Memory B cell (primary cell): ENCODE measurements around the gene SV2A.
A peak's percentile ranks its signal among the peaks of the same experiment; 100 is the strongest.
"Not testable (repeated sequence)": the region's sequence is repeated elsewhere in the genome, so short reads cannot be mapped to it uniquely, and the experiment has no call there.

Source experiments
- ATAC-seq: fragments of 150-1000 bp; cut with Tn5 transposase; 2 replicates; pipeline ENCODE4 v1.10.0; 2021; ENCODE audit warnings: low read depth, mild to moderate bottlenecking, moderate library complexity
- DNase-seq, 2 donors: peaks; one replicate each; pipeline ENCODE4 v3.0.0; 2022; ENCODE audit warnings: low spot score in 2 of 2
- H3K27ac Mint-ChIP-seq: one replicate; pipeline ENCODE4 v1.8.0; 2022; ENCODE audit warnings: mild to moderate bottlenecking, moderate library complexity, mixed read lengths
- H3K27me3 Mint-ChIP-seq: one replicate; pipeline ENCODE4 v1.8.0; 2022; ENCODE audit warnings: mixed read lengths
- H3K36me3 Mint-ChIP-seq: one replicate; pipeline ENCODE4 v1.8.0; 2022; ENCODE audit warnings: mild to moderate bottlenecking, mixed read lengths
- H3K4me1 Mint-ChIP-seq: one replicate; pipeline ENCODE4 v1.8.0; 2022; ENCODE audit warnings: mixed read lengths
- H3K4me3 Mint-ChIP-seq: one replicate; pipeline ENCODE4 v1.8.0; 2022; ENCODE audit warnings: mild to moderate bottlenecking, moderate library complexity, mixed read lengths
- H3K9me3 Mint-ChIP-seq: one replicate; pipeline ENCODE4 v1.8.0; 2022; ENCODE audit warnings: mixed read lengths

SV2A gene

DNA sequence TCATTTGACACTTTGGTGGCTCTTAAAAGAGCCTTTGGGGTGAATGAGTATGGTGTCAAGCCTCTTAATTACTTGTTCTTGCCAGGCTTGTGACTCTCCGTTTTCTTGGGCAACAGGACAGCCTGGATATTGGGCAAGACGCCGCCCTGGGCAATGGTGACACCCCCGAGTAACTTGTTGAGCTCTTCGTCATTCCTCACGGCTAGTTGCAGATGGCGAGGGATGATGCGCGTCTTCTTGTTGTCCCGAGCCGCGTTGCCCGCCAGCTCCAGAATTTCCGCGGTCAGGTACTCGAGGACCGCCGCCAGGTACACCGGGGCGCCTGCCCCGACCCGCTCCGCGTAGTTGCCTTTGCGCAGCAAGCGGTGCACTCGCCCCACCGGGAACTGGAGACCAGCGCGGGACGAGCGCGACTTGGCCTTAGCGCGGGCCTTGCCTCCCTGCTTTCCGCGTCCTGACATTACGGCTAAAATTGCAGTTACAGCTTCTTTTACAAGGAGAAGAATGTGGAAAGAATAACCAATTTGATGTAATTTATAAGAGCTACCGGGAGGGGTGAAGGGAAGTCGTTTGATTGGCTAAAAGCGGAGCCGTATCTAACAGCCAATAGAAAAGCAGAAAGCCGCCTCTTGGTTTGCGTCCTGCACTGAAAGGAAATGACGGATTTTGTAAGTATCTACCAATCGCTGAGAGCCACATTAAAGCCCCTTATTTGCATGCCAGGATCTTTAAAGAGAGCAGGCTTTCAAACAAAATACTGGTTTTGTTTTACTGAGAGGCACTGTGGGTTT lies 30.0 kb downstream of the SV2A start:
- peak; percentile 78 to 83 for DNase-seq
- no peak overlapping the region for H3K27ac Mint-ChIP-seq
- no peaks in the 10 kb centered on the region for H3K36me3 Mint-ChIP-seq
- no peaks in the 10 kb centered on the region for H3K4me1 Mint-ChIP-seq
- peak; percentile 63 for ATAC-seq
- no peak overlapping the region for H3K4me3 Mint-ChIP-seq
- no peaks in the 10 kb centered on the region for H3K9me3 Mint-ChIP-seq
- H3K27me3 Mint-ChIP-seq = no peaks in the 10 kb centered on the region

DNA sequence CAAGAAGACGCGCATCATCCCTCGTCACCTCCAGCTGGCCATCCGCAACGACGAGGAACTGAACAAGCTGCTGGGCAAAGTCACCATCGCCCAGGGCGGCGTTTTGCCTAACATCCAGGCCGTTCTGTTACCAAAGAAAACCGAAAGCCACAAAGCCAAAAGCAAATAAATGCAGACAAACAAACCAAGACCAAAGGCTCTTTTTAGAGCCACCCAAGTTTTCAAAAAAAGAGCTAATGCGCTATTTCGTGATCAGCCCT lies 30.5 kb downstream of the SV2A start:
- DNase-seq, H3K4me1 Mint-ChIP-seq, H3K36me3 Mint-ChIP-seq, H3K9me3 Mint-ChIP-seq, H3K27ac Mint-ChIP-seq, H3K4me3 Mint-ChIP-seq, H3K27me3 Mint-ChIP-seq: not testable (repeated sequence)
- peak; percentile 0 for ATAC-seq

DNA sequence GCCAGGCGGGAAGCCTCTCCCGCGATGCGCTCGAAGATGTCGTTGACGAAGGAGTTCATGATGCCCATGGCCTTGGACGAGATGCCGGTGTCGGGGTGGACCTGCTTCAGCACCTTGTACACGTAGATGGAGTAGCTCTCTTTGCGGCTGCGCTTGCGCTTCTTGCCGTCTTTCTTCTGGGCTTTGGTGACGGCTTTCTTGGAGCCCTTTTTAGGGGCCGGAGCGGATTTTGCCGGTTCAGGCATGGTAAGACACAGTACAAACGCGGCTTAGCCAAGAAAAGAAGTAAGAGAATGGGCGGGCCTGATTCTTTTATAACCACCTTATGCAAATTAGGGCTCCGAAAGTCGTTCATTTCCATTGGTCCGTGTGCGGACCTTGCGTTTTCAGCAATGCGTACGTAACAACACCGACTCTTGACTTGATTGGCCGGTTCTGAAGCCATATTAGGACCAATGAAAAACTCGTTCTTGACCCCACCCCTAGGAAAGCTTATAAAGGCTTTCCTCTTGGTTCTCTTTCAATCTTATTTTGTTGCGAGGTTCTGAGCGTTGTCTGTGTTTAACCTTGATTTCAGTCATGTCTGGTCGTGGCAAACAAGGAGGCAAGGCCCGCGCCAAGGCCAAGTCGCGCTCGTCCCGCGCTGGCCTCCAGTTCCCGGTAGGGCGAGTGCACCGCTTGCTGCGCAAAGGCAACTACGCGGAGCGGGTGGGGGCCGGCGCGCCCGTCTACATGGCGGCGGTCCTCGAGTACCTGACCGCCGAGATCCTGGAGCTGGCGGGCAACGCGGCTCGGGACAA lies 31.0 kb downstream of the SV2A start:
- Mint-ChIP-seq H3K27me3 (no peaks in the 10 kb centered on the region), H3K4me3 (no peak overlapping the region), H3K36me3 (no peaks in the 10 kb centered on the region), H3K27ac (no peak overlapping the region), H3K9me3 (no peaks in the 10 kb centered on the region), H3K4me1 (peaks cover 4% of the 10 kb centered on the region)
- DNase-seq (peak; percentile 88 to 95), ATAC-seq (peak; percentile 66)

DNA sequence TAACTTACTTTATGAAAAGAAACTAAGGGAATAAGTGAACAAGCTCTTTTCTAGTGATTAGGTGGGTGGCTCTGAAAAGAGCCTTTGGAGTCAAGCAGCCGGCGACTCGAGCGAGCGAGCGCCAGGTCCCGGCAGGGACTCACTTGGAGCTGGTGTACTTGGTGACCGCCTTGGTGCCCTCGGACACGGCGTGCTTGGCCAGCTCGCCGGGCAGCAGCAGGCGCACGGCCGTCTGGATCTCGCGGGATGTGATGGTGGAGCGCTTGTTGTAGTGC lies 31.6 kb downstream of the SV2A start:
- not testable (repeated sequence) for DNase-seq, H3K27ac Mint-ChIP-seq

DNA sequence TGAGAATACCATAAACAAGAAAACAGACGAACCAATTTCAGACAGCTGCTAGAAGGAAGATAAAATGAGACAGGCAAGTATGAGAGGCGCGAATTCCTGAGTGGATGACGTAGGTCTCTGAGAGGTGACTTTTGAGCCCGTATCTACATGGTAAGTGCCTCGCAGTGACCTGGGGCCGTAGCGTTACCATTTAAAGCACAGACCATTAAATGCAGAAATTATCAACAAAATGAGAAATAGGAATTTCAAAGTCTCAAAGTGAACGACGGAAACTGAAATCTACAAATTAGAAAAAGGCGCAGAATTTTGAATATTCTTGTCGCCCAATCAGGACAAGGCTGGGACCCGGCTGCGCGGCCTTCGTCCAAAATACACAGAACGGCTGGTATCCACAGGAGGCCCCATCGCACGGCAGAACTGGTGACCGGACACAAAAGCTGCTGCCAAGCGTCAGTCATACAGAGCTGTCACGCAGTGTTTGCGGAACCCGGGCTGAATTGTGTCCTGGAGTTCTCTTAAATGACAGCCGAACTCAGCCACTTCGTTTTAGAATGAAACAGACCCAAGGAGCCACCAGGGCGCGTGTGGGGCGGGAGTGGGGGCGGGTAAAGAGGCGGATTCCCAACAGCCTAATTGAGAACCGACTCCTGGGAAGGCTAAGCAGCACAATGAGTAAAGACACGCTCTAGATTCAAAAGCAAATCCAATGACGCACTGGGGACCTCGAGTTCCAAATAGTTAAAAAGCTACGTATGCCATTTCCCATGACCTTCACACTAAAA lies 32.1 kb downstream of the SV2A start:
- DNase-seq (peak; percentile 53 to 65), ATAC-seq (peak; percentile 7)
- H3K27me3 Mint-ChIP-seq = no peaks in the 10 kb centered on the region
- no peaks in the 10 kb centered on the region for H3K36me3 Mint-ChIP-seq
- H3K9me3 Mint-ChIP-seq = no peaks in the 10 kb centered on the region
- H3K4me3 Mint-ChIP-seq = no peak overlapping the region
- no peak overlapping the region for H3K27ac Mint-ChIP-seq
- peaks cover 4% of the 10 kb centered on the region for H3K4me1 Mint-ChIP-seq

More for the DNA sequence above, 31.6 kb downstream of the SV2A start:
- H3K36me3 Mint-ChIP-seq, H3K4me3 Mint-ChIP-seq, H3K4me1 Mint-ChIP-seq, H3K9me3 Mint-ChIP-seq, H3K27me3 Mint-ChIP-seq, ATAC-seq: not testable (repeated sequence)

DNA sequence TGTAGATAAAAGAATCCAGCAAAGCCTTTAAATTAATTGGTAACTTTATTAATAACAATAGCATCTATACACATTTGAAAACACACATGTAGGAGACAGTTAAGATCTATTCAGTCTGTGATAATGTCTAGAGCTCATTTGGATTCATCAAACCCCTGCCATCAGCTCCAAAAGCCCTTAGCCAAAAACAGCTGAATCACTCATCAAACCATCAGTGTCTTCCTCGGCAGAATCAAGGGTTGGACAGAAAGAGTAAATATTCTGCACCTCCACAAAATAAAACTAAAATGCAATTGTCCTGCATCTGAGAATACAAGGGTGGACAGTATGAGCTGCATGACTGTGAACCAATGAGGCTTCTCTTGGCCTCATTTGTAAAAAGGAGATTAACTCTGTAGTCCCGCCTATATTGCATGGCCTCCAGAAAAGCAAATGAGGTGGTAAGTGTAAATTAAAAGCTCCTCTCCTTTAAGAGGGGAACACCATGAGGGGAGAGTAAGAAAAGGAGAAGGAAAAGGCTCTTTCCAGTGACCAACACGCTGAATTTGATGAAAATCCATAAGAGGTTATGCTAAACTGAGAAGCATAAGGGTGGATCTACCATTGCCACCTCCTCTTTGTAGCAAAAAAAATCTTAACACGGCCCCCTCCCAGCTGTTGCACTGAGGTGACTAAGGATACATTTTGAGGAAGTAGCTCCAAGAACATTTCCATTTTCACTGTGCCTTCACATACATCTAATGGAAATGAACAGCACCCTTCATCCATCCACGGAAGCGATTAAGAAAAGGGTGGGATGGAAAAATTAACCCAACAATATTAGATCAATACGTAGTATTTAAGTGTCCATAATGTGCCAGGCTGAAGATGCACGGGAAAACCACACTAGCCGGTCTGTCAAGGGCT lies 33.0 kb downstream of the SV2A start:
- H3K4me1 Mint-ChIP-seq = peaks cover 4% of the 10 kb centered on the region
- no peak for DNase-seq
- ATAC-seq = no peak
- H3K27ac Mint-ChIP-seq = no peak overlapping the region
- no peaks in the 10 kb centered on the region for H3K36me3 Mint-ChIP-seq
- no peaks in the 10 kb centered on the region for H3K9me3 Mint-ChIP-seq
- H3K27me3 Mint-ChIP-seq = no peaks in the 10 kb centered on the region
- H3K4me3 Mint-ChIP-seq = no peak overlapping the region

DNA sequence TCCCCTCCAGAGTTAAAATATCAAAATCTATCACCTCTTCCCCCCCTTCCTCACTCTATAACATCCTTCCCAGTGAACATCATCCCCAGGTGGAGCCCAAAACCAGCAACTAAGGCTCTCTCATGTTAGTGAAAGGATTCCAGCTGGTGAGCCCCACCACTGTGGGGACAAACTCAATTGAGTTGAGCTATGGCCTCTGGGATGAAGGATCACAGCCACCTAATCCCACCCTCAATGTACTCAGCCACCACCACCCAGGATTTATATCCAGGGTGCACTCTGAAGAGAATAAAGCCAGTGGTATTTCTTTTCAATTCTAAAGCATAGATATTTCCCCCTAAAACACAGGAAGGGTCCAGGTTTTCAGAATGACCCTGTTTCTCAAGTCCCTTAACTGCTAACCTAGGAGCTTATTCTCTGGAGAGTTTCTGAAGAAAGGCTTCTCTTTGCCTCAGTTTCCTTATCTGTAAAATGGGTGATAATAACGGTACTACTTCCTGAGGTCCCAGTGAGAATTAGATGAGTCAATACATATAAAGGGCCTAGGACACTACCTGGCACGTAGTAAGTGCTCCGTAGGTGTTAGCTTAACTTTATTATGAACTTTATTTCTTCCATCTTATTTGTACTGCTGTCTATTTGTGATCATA lies 33.9 kb downstream of the SV2A start:
- Mint-ChIP-seq H3K4me1 (peaks cover 4% of the 10 kb centered on the region), H3K36me3 (no peaks in the 10 kb centered on the region), H3K27ac (no peak overlapping the region), H3K4me3 (no peak overlapping the region), H3K9me3 (no peaks in the 10 kb centered on the region), H3K27me3 (no peaks in the 10 kb centered on the region)
- no peak for DNase-seq
- no peak for ATAC-seq

DNA sequence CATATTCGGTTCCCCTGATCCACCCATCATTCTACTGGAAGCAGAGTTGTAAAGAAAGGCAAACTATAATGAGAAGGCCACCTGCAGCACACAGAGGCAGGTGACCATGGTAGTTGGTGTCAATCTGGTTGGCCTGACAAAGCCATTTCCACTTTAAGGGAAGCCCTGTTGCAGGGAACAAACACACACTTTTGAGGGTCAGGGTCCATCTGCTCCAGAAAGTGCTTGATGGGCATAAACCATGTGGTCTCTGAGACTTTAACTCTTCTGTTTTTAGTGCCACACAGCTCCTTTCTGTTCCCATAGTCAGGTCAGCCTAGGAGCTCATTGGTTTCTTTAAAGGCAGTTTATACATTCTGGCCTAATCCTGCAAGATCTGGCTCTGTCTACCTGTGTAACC lies 35.8 kb downstream of the SV2A start:
- Mint-ChIP-seq H3K9me3 (no peaks in the 10 kb centered on the region), H3K27me3 (no peaks in the 10 kb centered on the region), H3K4me1 (peaks cover 4% of the 10 kb centered on the region), H3K27ac (no peak overlapping the region), H3K4me3 (no peak overlapping the region), H3K36me3 (no peaks in the 10 kb centered on the region)
- ATAC-seq = no peak
- no peak for DNase-seq

DNA sequence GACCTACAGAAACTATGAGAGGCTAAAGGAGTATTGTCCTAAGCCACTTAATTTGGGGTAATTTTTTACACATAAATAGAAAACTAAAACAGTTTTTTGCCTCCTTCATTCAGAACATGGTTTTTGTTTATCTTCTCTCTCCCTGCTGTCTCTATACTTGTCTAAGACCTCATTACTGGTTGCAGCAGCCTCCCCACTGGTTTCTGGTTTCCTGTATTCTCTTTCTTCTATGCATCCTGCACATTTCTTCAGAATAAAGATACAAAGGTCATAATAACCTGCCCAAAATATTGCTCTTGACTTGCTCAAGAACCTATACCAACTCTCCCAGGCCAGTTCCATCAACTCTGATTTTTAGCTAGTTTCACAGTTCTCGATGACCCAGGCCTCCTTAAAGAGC lies 38.1 kb downstream of the SV2A start:
- Mint-ChIP-seq H3K27me3 (no peaks in the 10 kb centered on the region), H3K4me1 (peaks cover 4% of the 10 kb centered on the region), H3K36me3 (no peaks in the 10 kb centered on the region), H3K4me3 (no peak overlapping the region), H3K27ac (no peak overlapping the region), H3K9me3 (no peaks in the 10 kb centered on the region)
- ATAC-seq (no peak), DNase-seq (no peak)

DNA sequence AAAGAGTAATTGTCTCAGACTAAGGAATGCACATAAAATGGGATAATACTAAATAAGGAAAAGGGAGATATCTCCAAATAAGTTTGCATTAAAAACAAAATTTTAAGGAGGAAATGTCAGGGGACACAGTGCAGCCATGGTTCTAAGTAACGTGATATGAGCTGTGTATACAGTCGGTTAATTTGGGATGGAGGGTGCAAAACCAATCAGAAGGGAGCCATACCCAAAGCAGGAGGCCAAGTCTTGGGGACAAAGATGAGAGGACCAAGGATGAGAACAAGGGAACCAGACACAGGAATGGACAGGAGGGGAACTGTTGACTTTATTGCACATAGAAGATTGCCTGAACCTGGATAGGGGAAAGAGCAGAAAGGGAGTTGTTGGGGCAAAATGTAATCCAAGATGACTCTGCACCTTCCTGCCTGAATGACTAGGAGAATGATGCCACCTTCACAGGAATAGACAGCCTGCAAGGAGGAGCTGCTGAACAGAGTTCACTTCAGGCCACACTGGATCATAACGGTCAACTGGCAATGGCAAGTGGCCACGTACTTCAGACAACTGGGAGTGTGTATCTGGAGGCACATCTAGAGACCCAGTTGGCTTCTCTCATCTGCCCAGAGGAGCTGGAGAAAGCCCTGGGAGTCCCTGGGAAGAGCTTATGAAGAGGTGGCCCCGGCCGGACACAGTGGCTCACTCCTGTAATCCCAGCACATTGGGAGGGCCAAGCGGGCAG lies 40.3 kb downstream of the SV2A start:
- Mint-ChIP-seq H3K27me3 (no peaks in the 10 kb centered on the region), H3K4me3 (no peak overlapping the region), H3K27ac (no peak overlapping the region), H3K4me1 (peaks cover 3% of the 10 kb centered on the region), H3K9me3 (no peaks in the 10 kb centered on the region), H3K36me3 (no peaks in the 10 kb centered on the region)
- no peak for DNase-seq
- ATAC-seq = no peak

DNA sequence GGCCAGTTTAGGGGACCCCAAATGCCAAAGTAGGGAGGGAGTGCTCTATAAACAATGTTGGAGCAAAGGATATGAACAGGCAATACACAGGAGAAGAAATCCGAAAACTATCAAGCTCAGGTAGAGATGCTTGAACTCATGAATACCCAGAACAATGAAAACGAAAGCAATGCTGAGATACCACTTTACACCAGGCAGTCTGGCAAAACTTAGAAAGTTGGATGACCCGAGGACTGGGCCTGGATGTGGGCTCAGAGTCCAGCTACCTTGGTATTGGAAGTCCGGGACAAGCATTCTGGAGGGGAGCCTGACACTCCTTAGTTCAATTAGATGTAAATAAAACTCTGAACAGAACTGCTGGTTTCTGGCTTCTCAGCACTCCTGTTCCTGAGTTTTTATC lies 44.6 kb downstream of the SV2A start:
- not testable (repeated sequence) for DNase-seq, ATAC-seq, H3K4me1 Mint-ChIP-seq, H3K27me3 Mint-ChIP-seq, H3K36me3 Mint-ChIP-seq, H3K4me3 Mint-ChIP-seq, H3K27ac Mint-ChIP-seq, H3K9me3 Mint-ChIP-seq

DNA sequence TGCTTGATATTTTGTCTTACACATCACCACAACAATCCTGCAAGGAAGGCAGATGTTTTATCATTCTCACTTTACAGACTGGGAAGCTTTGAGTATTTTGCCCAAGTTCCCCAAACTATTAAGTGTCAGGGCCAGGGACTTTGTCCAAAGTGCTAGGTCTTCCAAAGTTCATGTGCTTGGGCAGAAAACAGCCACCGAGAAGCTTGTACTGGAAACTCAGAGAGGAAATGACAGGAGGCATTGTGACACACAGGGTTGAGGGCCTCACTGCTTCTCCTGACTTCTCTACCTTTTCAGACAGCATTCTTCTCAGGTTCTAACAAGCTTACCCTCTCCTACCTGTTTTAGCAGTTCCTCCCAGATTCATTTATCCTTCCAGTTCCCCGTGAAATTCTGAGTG lies 50.8 kb downstream of the SV2A start:
- not testable (repeated sequence) for H3K9me3 Mint-ChIP-seq, H3K4me3 Mint-ChIP-seq, H3K27me3 Mint-ChIP-seq, H3K36me3 Mint-ChIP-seq, ATAC-seq, H3K27ac Mint-ChIP-seq, H3K4me1 Mint-ChIP-seq, DNase-seq

DNA sequence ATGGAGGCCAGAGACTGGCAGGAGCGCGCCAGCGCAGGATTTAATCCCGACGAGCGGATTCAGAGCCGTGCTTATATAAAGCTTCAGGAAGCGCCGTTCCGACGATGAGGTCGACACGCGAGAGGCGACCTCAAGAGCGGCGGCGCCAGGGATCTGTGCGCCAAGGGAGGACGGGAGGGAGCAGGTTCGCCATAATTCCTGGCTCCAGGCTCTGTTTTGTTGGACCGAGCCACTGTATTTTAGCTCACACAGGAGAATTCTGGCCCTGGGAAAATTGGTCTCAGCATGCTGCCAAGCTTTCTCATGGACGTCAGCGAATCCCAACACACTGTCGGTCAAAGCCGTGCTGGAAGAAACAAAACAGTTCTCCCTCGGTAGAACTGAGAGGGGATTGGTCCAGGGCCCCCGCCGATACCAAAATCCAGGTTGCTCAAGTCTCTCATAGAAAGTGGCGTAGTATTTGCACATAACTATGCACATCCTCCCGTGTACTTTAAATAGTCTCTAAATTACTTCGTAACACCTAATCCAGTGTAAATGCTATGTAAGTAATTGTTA lies 56.1 kb downstream of the SV2A start:
- not testable (repeated sequence) for H3K27me3 Mint-ChIP-seq, H3K27ac Mint-ChIP-seq, H3K9me3 Mint-ChIP-seq, H3K4me1 Mint-ChIP-seq, H3K4me3 Mint-ChIP-seq, DNase-seq, H3K36me3 Mint-ChIP-seq
- peak; percentile 19 for ATAC-seq
